Gastrocnemius medialis (tissue), 4 donors: ENCODE measurements around the gene SKAP2.

Source experiments
- POLR2A ChIP-seq, 2 donors: fragments of 450-650 bp; IDR thresholded peaks; one replicate each; pipeline ENCODE4 v1.6.1; 2017; ENCODE audit warnings: antibody characterized with exemption in 2 of 2, mild to moderate bottlenecking in 2 of 2, moderate library complexity in 2 of 2
- TF ChIP-seq, protein P1 (sequence below), 5 experiments: fragments of 450-650 bp in 3 of 5; fragments of 200-600 bp in 2 of 5; sonication (generic) in 2 of 5; IDR thresholded peaks in 4 of 5; conservative IDR thresholded peaks in 1 of 5; 1 replicate in 4 of 5; 2 replicates in 1 of 5; pipeline ENCODE4 v1.5.1; 2016 to 2019; ENCODE audit warnings: antibody characterized with exemption in 5 of 5, mild to moderate bottlenecking in 3 of 5, moderate library complexity in 3 of 5

DNA sequence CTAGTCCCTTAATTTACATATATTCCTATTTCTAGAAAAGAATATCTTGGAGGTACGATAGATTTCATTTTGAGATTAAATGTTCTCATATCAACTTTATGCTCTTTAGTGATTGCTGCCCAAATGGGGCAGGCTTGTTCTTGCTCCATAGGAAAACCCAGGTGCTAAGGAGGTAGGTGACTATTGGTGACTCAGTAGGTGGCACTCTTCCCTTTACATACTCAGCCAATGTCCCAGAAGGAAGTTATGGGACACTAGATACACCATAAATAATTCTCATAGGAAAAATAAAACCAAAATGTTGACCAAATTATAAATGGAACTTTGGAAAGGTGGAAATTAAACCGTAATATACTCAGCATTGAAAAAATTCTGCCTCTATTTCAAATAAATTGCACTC, 4.0 kb downstream of the SKAP2 start:
- TF ChIP-seq, protein P1, sequence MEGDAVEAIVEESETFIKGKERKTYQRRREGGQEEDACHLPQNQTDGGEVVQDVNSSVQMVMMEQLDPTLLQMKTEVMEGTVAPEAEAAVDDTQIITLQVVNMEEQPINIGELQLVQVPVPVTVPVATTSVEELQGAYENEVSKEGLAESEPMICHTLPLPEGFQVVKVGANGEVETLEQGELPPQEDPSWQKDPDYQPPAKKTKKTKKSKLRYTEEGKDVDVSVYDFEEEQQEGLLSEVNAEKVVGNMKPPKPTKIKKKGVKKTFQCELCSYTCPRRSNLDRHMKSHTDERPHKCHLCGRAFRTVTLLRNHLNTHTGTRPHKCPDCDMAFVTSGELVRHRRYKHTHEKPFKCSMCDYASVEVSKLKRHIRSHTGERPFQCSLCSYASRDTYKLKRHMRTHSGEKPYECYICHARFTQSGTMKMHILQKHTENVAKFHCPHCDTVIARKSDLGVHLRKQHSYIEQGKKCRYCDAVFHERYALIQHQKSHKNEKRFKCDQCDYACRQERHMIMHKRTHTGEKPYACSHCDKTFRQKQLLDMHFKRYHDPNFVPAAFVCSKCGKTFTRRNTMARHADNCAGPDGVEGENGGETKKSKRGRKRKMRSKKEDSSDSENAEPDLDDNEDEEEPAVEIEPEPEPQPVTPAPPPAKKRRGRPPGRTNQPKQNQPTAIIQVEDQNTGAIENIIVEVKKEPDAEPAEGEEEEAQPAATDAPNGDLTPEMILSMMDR (IDR thresholded peaks at IDR 0.05 in 4 of 5, conservative IDR thresholded peaks at IDR 0.05 in 1 of 5) = no peak
- TF ChIP-seq POLR2A (IDR thresholded peaks at IDR 0.05) = no peak
